GM19239 (cell line): Measurements from ENCODE around the gene UNC13B.

Experiments used
- DNase-seq: peaks from one replicate; pipeline ENCODE4 v3.0.0; 2011; ENCODE audit warnings: low spot score; ENCODE audit not compliant: insufficient read length
- FAIRE-seq: peaks from 2 replicates; lab custom pipeline; 2011; peaks lifted over from hg19 to GRCh38; lab: Jason Lieb, UNC

The UNC13B gene

GRCh38 chr9:35269919-35270318 is 108.1 kb downstream of the UNC13B start:
- no peak for FAIRE-seq

GRCh38 chr9:35271637-35272036 is 109.8 kb downstream of the UNC13B start:
- FAIRE-seq = no peak

More at GRCh38 chr9:35269919-35270318, 108.1 kb downstream of the UNC13B start:
- DNase-seq = no peak

GRCh38 chr9:35272989-35273388 is 111.2 kb downstream of the UNC13B start:
- FAIRE-seq = no peak
- DNase-seq = no peak

More at GRCh38 chr9:35271637-35272036, 109.8 kb downstream of the UNC13B start:
- no peak for DNase-seq

GRCh38 chr9:35273591-35273990 is 111.8 kb downstream of the UNC13B start:
- no peak for DNase-seq
- peak; percentile 86 for FAIRE-seq

- DNase-seq (no peak), FAIRE-seq (no peak)
Measured at GRCh38 chr9:35274993-35275392, 113.2 kb downstream of the UNC13B start.

- no peak for FAIRE-seq
- DNase-seq = no peak
Measured at GRCh38 chr9:35277171-35277520, 115.3 kb downstream of the UNC13B start.

GRCh38 chr9:35277628-35278359 is 116.0 kb downstream of the UNC13B start:
- DNase-seq (no peak), FAIRE-seq (no peak)

- no peak for DNase-seq
- no peak for FAIRE-seq
Measured at GRCh38 chr9:35279946-35280345, 118.1 kb downstream of the UNC13B start.

- FAIRE-seq (no peak), DNase-seq (no peak)
Measured at GRCh38 chr9:35280399-35280798, 118.6 kb downstream of the UNC13B start.

GRCh38 chr9:35285731-35286130 is 123.9 kb downstream of the UNC13B start:
- no peak for FAIRE-seq

GRCh38 chr9:35286381-35286780 is 124.6 kb downstream of the UNC13B start:
- DNase-seq = no peak
- no peak for FAIRE-seq

More at GRCh38 chr9:35285731-35286130, 123.9 kb downstream of the UNC13B start:
- no peak for DNase-seq

- FAIRE-seq (no peak), DNase-seq (no peak)
Measured at GRCh38 chr9:35287987-35288632, 126.3 kb downstream of the UNC13B start.

GRCh38 chr9:35288778-35289177 is 127.0 kb downstream of the UNC13B start:
- FAIRE-seq = no peak
- no peak for DNase-seq

GRCh38 chr9:35293376-35293964 is 131.7 kb downstream of the UNC13B start:
- DNase-seq (no peak), FAIRE-seq (no peak)

- FAIRE-seq = no peak
- DNase-seq = no peak
Measured at GRCh38 chr9:35294066-35294465, 132.3 kb downstream of the UNC13B start.

GRCh38 chr9:35294556-35294955 is 132.7 kb downstream of the UNC13B start:
- FAIRE-seq (no peak), DNase-seq (no peak)

- no peak for FAIRE-seq
Measured at GRCh38 chr9:35295369-35296036, 133.7 kb downstream of the UNC13B start.

GRCh38 chr9:35303567-35303966 is 141.8 kb downstream of the UNC13B start:
- FAIRE-seq = no peak

More at GRCh38 chr9:35295369-35296036, 133.7 kb downstream of the UNC13B start:
- DNase-seq = no peak

GRCh38 chr9:35306283-35306682 is 144.5 kb downstream of the UNC13B start:
- FAIRE-seq = peak; percentile 21

More at GRCh38 chr9:35303567-35303966, 141.8 kb downstream of the UNC13B start:
- no peak for DNase-seq

GRCh38 chr9:35308316-35308715 is 146.5 kb downstream of the UNC13B start:
- FAIRE-seq (no peak), DNase-seq (no peak)

More at GRCh38 chr9:35306283-35306682, 144.5 kb downstream of the UNC13B start:
- no peak for DNase-seq
